Heart left ventricle (tissue), 16 donors: ENCODE measurements around the gene IL1B. TPM values are rescaled to one million over a fixed set of nuclear protein-coding genes. Genes with fewer than 3 reads are reported as not detected.
"Not testable (repeated sequence)": the region's sequence is repeated elsewhere in the genome, so short reads cannot be mapped to it uniquely, and the experiment has no call there.

Source experiments
- ATAC-seq, 4 donors: fragments of 200-7000 bp; cut with Tn5 transposase; one replicate each; pipeline ENCODE4 v1.9.1; 2020 to 2022; ENCODE audit warnings: moderate library complexity in 4 of 4, mild to moderate bottlenecking in 3 of 4, moderate number of reproducible peaks in 1 of 4
- DNase-seq, 5 donors: peaks; one replicate each; pipeline ENCODE4 v3.0.0-alpha.2; 2020
- H3K27ac ChIP-seq, 12 donors: fragments of 200-600 bp; sonication (generic) in 4 of 12; one replicate each; pipeline versions ENCODE4 v1.5.0 to v1.8.0; 2016 to 2022; ENCODE audit warnings: mild to moderate bottlenecking in 2 of 12
- H3K27me3 ChIP-seq, 9 donors: fragments of 200-600 bp; sonication (generic) in 2 of 9; one replicate each; pipeline versions ENCODE4 v1.5.1 to v1.8.0; 2016 to 2022; ENCODE audit warnings: mild to moderate bottlenecking in 3 of 9
- H3K36me3 ChIP-seq, 9 donors: fragments of 200-600 bp; sonication (generic) in 2 of 9; one replicate each; pipeline versions ENCODE4 v1.5.0 to v1.8.0; 2018 to 2022; ENCODE audit warnings: mild to moderate bottlenecking in 2 of 9
- H3K4me1 ChIP-seq, 12 donors: fragments of 200-600 bp; sonication (generic) in 4 of 12; one replicate each; pipeline versions ENCODE4 v1.5.0 to v1.8.0; 2016 to 2022; ENCODE audit warnings: mild to moderate bottlenecking in 3 of 12
- H3K4me3 ChIP-seq, 12 donors: fragments of 200-600 bp; sonication (generic) in 4 of 12; one replicate each; pipeline versions ENCODE4 v1.5.0 to v1.8.0; 2017 to 2022; ENCODE audit warnings: mild to moderate bottlenecking in 9 of 12, moderate library complexity in 4 of 12
- H3K9me3 ChIP-seq, 12 donors: fragments of 200-600 bp; sonication (generic) in 4 of 12; one replicate each; pipeline versions ENCODE4 v1.5.0 to v1.8.0; 2016 to 2022; ENCODE audit warnings: mild to moderate bottlenecking in 1 of 12
- CTCF ChIP-seq, 12 donors: fragments of 200-600 bp; sonication (generic) in 4 of 12; IDR thresholded peaks; one replicate each; pipeline versions ENCODE4 v1.5.0 to v1.8.0; 2018 to 2022; ENCODE audit warnings: antibody characterized with exemption in 12 of 12, mild to moderate bottlenecking in 5 of 12
- POLR2A ChIP-seq, 2 donors: fragments of 450-650 bp; IDR thresholded peaks; one replicate each; pipeline ENCODE4 v1.6.1; 2017; ENCODE audit warnings: antibody characterized with exemption in 2 of 2, mild to moderate bottlenecking in 2 of 2, moderate library complexity in 2 of 2
- WGBS, 4 donors: extraction: QIAGEN DNeasy Blood & Tissue Kit in 2 of 4; methylation state at CpG; one replicate each; pipeline versions ENCODE4 v1.1.5 to v1.1.7; 2013 to 2018; 5-methylcytosine and 5-hydroxymethylcytosine counted together
- intact Hi-C, 10 donors: fragments of 100-400 bp; cut with DNase I; formaldehyde crosslinking; loops; one replicate each; pipeline versions ENCODE4 v1.11.1 to v1.14.2; 2022
- polyA plus RNA-seq, 2 donors: library from polyadenylated mRNA; stranded (reverse); fragments of 200-250 nt; gene quantifications; one replicate each; pipeline ENCODE4 v1.2.3, GENCODE V29; 2013
- total RNA-seq, 9 donors: library from RNA; depleted of rRNA in 2 of 9; stranded (reverse); fragments of >200 nt in 2 of 9; fragmentation: NEBNext Ultra II Directional in 3 of 9; extraction: Animal tissue kit (Norgen Biotek cat#: 25700) in 3 of 9; gene quantifications; one replicate each; pipeline versions ENCODE4 v1.1.0 to v1.2.4, GENCODE V29; 2016 to 2023
- donor health status: ischemic (EF 13 %, LVEDD 7.1; RV severe dilation, severe dysfunction).
- donor health status: healthy with polysubstance abuse.
- donor health status: DM: no; HTN: yes; CAD: no.
- donor health status: DM: no; HTN: no; CAD: no.
- donor health status: ischemic (EF 25% LVEDD 6.9; RV normal size, moderate dysfunction).
- donor health status: ischemic (EF 25% LVEDD 5.7; RV mildly dilated, moderate dysfunction).
- donor health status: healthy.
- donor health status: DM: yes; HTN: yes; CAD: no.
- donor health status: ischemic (EF 35%, LVEDD 5.7; RV mildly dilated, moderate dysfunction).
- donor health status: nonischemic (EF 11% LVEDD 7.7; RV severe dilation, severe dysfunction).
- donor health status: DM: yes; HTN: yes; CAD: no.
- donor health status: PGD.
- donor health status: ischemic (EF 29% LVEDD 5.4; RV normal size, mild dysfunction).
- donor health status: nonischemic (EF 23%, LVEDD 6.1; RV moderate dilation, normal function).

Gene IL1B
- total and polyA plus RNA-seq, 11 donors = 0.27 to 12.3 (median 1.1) TPM; not detected in 4

- Histone ChIP-seq H3K27me3 (peaks cover 0 to 14% (median 0%) of the 10 kb centered on the region in 9 donors), H3K4me3 (no peak overlapping the region), H3K9me3 (no peaks in the 10 kb centered on the region), H3K4me1 (peaks cover 0 to 20% (median 1%) of the 10 kb centered on the region in 12 donors), H3K27ac (no peak overlapping the region), H3K36me3 (no peaks in the 10 kb centered on the region)
- intact Hi-C loops = loop anchor here in 2 of 10 donors (5.0 kb wide), 1 partner anchor 56 kb away; no protein-coding TSS in a partner anchor
- WGBS, 4 donors = 88 to 90% (median 88%) methylated on average over 7 of the region's 7 CpGs
- ATAC-seq = no peak
- DNase-seq = no peak
- TF ChIP-seq POLR2A (IDR thresholded peaks at IDR 0.05) (no peak), CTCF (IDR thresholded peaks at IDR 0.05) (no peak)
These were observed 31.4 kb upstream of the IL1B start for GRCh38 chr2:112867701-112868631.

GRCh38 chr2:112866128-112866835, 29.7 kb upstream of the IL1B start:
- Histone ChIP-seq H3K36me3 (no peaks in the 10 kb centered on the region), H3K4me3 (no peak overlapping the region), H3K27me3 (peaks cover 0 to 11% (median 0%) of the 10 kb centered on the region in 9 donors), H3K4me1 (peaks cover 0 to 19% (median 1%) of the 10 kb centered on the region in 12 donors), H3K9me3 (peaks cover 0 to 9% (median 0%) of the 10 kb centered on the region in 12 donors), H3K27ac (no peak overlapping the region)
- no peak for DNase-seq
- TF ChIP-seq POLR2A (IDR thresholded peaks at IDR 0.05) (no peak), CTCF (IDR thresholded peaks at IDR 0.05) (no peak)
- intact Hi-C loops = loop anchor here in 2 of 10 donors (5.0 kb wide), 1 partner anchor 54 kb away; no protein-coding TSS in a partner anchor
- WGBS, 4 donors = 88 to 91% (median 90%) methylated on average over 8 of the region's 8 CpGs
- no peak for ATAC-seq

- no peak for DNase-seq
- no peak overlapping the region for H3K4me3 ChIP-seq
- H3K36me3 ChIP-seq = no peaks in the 10 kb centered on the region
- ATAC-seq = no peak
- H3K27me3 ChIP-seq = peaks cover 0 to 3% (median 0%) of the 10 kb centered on the region in 9 donors
- H3K4me1 ChIP-seq = peaks cover 0 to 5% (median 0%) of the 10 kb centered on the region in 12 donors
- no peak overlapping the region for H3K27ac ChIP-seq
- intact Hi-C loops = no loop called here
- 71 to 91% (median 83%) methylated on average over 1 of the region's 1 CpG for WGBS, 4 donors
- H3K9me3 ChIP-seq = peaks cover 0 to 31% (median 12%) of the 10 kb centered on the region in 12 donors
- TF ChIP-seq POLR2A (IDR thresholded peaks at IDR 0.05) (no peak), CTCF (IDR thresholded peaks at IDR 0.05) (no peak)
These were observed 27.5 kb upstream of the IL1B start for GRCh38 chr2:112864072-112864471.

- intact Hi-C loops, H3K4me3 ChIP-seq, H3K36me3 ChIP-seq, ATAC-seq, H3K4me1 ChIP-seq, H3K27me3 ChIP-seq, DNase-seq, H3K27ac ChIP-seq: not testable (repeated sequence)
- H3K9me3 ChIP-seq = peaks cover 0 to 42% (median 14%) of the 10 kb centered on the region in 12 donors
- WGBS, 4 donors = 73 to 83% (median 76%) methylated on average over 6 of the region's 6 CpGs
These were observed 23.0 kb upstream of the IL1B start for GRCh38 chr2:112859406-112860183.
